Left ventricle myocardium inferior (tissue), 1 donor: ENCODE measurements around the gene ADAM8. TPM values are rescaled to one million over a fixed set of nuclear protein-coding genes. Genes with fewer than 3 reads are reported as not detected.

ENCODE experiments used
- DNase-seq: peaks from one replicate; pipeline ENCODE4 v3.0.0-alpha.2; 2020
- H3K27ac ChIP-seq: fragments of 200-600 bp; replicated peaks from 2 replicates; pipeline ENCODE4 v1.8.0; 2021
- H3K27me3 ChIP-seq: fragments of 200-600 bp; 2 replicates; pipeline ENCODE4 v1.8.0; 2021; ENCODE audit warnings: low read depth
- H3K36me3 ChIP-seq: fragments of 200-600 bp; 2 replicates; pipeline ENCODE4 v1.8.0; 2021
- H3K4me1 ChIP-seq: fragments of 200-600 bp; 2 replicates; pipeline ENCODE4 v1.8.0; 2021
- H3K4me3 ChIP-seq: fragments of 200-600 bp; 2 replicates; pipeline ENCODE4 v1.8.0; 2021; ENCODE audit warnings: mild to moderate bottlenecking, moderate library complexity
- H3K9me3 ChIP-seq: fragments of 200-600 bp; replicated peaks from 2 replicates; pipeline ENCODE4 v1.8.0; 2021
- intact Hi-C: fragments of 100-400 bp; cut with micrococcal nuclease; formaldehyde crosslinking; loops from one replicate; pipeline ENCODE4 v1.11.0; 2022
- total RNA-seq: library from RNA; stranded (reverse); fragmentation: NEBNext Ultra II Directional; extraction: Animal tissue kit (Norgen Biotek cat#: 25700); gene quantifications from one replicate; pipeline ENCODE4 v1.2.1, GENCODE V29; 2021
- TF ChIP-seq, protein P1 (sequence below): fragments of 200-600 bp; IDR thresholded peaks from 2 replicates; pipeline ENCODE4 v1.8.0; 2021; ENCODE audit warnings: antibody characterized with exemption, mild to moderate bottlenecking, borderline replicate concordance
- donor health status: DM: no; HTN: yes; CAD: no; lungs with severe emphysema.

ADAM8 gene
- total RNA-seq, 1 donor from 2014 or later = 1.4 TPM

DNA sequence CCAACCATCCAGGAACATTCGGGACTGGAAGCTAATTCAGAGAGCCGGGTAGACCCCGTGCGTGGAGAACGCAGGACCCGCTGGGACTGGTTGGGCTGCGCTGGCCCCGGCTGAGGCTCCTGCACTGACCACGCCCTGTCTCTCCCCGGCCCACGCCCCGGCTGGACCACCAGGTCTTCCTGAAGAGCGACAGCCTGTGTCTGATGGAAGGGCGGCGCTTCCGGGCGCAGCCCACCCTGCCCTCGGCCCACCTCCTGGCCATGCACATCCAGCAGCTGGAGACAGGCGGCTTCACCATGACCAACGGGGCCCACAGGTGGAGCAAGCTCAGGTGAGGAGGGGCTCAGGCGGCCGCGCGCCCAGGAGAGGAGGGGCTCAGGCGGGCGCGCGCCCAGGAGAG lies 56.9 kb downstream of the ADAM8 start:
- intact Hi-C loops = no loop called here
- no peak for DNase-seq
- Histone ChIP-seq H3K4me1 (no peaks in the 10 kb centered on the region), H3K36me3 (no peaks in the 10 kb centered on the region), H3K27ac (no peak overlapping the region), H3K9me3 (no peaks in the 10 kb centered on the region), H3K4me3 (no peak overlapping the region), H3K27me3 (peaks cover 60% of the 10 kb centered on the region)
- TF ChIP-seq, protein P1, sequence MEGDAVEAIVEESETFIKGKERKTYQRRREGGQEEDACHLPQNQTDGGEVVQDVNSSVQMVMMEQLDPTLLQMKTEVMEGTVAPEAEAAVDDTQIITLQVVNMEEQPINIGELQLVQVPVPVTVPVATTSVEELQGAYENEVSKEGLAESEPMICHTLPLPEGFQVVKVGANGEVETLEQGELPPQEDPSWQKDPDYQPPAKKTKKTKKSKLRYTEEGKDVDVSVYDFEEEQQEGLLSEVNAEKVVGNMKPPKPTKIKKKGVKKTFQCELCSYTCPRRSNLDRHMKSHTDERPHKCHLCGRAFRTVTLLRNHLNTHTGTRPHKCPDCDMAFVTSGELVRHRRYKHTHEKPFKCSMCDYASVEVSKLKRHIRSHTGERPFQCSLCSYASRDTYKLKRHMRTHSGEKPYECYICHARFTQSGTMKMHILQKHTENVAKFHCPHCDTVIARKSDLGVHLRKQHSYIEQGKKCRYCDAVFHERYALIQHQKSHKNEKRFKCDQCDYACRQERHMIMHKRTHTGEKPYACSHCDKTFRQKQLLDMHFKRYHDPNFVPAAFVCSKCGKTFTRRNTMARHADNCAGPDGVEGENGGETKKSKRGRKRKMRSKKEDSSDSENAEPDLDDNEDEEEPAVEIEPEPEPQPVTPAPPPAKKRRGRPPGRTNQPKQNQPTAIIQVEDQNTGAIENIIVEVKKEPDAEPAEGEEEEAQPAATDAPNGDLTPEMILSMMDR = no peak

DNA sequence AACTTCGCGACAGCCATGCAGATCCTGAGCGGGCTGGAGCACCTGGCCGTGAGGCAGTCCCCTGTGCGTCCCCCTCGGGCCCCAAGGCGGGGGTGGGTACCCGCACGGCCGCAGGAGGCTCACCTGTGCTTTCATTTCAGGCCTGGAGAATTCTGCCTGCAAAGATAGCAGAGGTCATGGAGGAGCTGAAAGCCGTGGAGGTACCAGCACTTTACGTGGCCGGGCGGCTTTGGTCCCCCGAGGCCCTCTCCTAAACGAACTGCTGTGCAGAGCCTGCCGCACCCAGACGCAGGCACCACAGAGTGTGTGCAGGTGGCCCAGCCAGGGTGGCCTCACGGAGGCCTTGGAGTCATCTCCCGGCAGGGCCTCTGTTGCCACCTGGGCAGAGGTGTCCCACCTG lies 57.8 kb downstream of the ADAM8 start:
- TF ChIP-seq, protein P1 = no peak
- Histone ChIP-seq H3K4me3 (no peak overlapping the region), H3K27ac (no peak overlapping the region), H3K9me3 (no peaks in the 10 kb centered on the region), H3K27me3 (peaks cover 60% of the 10 kb centered on the region), H3K4me1 (no peaks in the 10 kb centered on the region), H3K36me3 (no peaks in the 10 kb centered on the region)
- intact Hi-C loops = no loop called here
- DNase-seq = no peak

DNA sequence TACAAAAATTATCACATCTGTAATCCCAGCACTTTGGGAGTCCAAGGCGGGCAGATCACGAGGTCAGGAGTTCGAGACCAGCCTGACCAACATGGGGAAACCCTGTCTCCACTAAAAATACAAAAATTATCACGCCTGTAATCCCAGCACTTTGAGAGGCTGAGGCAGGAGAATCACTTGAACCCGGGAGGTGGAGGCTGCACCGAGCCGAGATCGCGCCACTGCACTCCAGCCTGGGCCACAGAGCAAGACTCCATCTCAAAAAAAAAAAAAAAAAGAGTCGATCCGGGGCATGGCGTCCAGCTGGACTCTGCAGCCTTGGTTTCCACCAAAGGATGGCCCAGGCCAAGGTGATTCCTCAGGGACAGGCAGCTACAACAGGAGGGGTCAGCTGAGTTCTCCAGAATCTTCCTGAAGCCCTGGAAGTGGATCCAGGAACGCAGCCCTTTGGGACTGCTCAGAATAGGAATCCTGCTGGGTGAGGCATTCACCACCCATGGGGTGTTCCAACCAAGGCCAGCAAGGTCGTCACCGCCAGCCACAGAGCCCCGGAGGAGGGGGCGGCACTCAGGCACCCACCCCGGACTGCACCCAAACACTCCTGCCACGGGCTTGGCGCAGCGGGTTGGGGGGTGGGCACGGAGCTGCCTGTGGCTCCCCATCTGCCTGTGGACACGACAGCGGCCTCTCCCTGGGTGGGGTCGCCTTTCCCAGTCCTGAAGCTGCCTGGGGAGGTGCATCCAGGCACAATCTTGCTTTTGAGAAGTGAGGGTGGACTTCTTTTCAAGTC lies 58.7 kb downstream of the ADAM8 start:
- no peaks in the 10 kb centered on the region for H3K4me1 ChIP-seq
- H3K9me3 ChIP-seq = no peaks in the 10 kb centered on the region
- no peak overlapping the region for H3K27ac ChIP-seq
- H3K27me3 ChIP-seq = peaks cover 68% of the 10 kb centered on the region
- DNase-seq = no peak
- intact Hi-C loops = no loop called here
- no peak overlapping the region for H3K4me3 ChIP-seq
- TF ChIP-seq, protein P1 = no peak
- no peaks in the 10 kb centered on the region for H3K36me3 ChIP-seq

DNA sequence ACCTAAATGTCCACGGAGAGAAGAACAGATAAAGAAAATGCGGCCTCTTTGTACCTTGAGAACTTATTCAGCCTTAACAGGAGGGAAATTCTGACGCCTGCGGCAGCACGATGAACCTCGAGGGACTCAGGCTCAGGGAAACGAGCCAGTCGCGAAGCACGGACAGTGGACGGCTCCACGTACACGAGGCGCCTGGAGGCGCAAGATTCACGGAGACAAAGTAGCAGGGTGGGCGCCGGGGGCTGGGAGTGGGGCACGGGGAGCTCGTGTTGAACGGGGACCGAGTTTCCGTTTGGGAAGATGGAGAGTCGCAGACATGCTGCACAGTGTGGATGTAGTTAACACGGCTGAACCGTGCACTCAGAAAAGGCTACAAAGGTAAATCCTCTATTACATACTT lies 59.9 kb downstream of the ADAM8 start:
- H3K27me3 ChIP-seq = peaks cover 80% of the 10 kb centered on the region
- no peak overlapping the region for H3K4me3 ChIP-seq
- DNase-seq = no peak
- intact Hi-C loops = no loop called here
- H3K4me1 ChIP-seq = no peaks in the 10 kb centered on the region
- no peak overlapping the region for H3K27ac ChIP-seq
- TF ChIP-seq, protein P1 = no peak
- no peaks in the 10 kb centered on the region for H3K36me3 ChIP-seq
- H3K9me3 ChIP-seq = no peaks in the 10 kb centered on the region

DNA sequence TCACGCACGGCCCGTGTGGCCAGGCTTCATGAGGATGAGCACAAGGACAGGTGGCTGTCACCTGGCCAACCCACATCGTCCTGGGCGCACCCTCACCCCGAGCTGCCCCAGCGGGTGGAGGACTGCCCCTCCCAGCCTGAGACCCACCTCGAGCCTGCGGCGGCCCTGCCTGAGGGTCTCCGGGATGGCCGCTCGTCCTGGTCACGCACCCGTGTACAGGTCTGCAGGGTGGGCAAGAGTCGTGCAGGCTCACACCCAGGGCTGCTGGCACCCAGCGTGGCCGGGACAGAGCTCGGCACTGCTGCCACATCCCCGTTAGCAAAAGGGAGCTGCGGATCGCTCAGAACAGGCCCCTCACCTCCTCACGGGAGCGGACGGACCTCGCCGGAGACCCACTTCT lies 61.1 kb downstream of the ADAM8 start:
- Histone ChIP-seq H3K4me1 (no peaks in the 10 kb centered on the region), H3K9me3 (no peaks in the 10 kb centered on the region), H3K27me3 (peaks cover 73% of the 10 kb centered on the region), H3K27ac (no peak overlapping the region), H3K36me3 (no peaks in the 10 kb centered on the region), H3K4me3 (no peak overlapping the region)
- no peak for DNase-seq
- intact Hi-C loops = no loop called here
- TF ChIP-seq, protein P1 = no peak
